HepG2 (cell line): ENCODE data around the gene SIKE1. TPM values are rescaled to one million over a fixed set of nuclear protein-coding genes. Genes with fewer than 3 reads are reported as not detected.
A peak's percentile ranks its signal among the peaks of the same experiment; 100 is the strongest.

ENCODE experiments used
- ARID2 ChIP-seq: sonication (generic); formaldehyde crosslinking; IDR thresholded peaks from 2 replicates; pipeline ENCODE4 v1.8.1; 2022; ENCODE audit warnings: mild to moderate bottlenecking, missing genetic modification reagents, borderline replicate concordance
- ATF7-NPFF ChIP-seq: sonication (generic); formaldehyde crosslinking; IDR thresholded peaks from 2 replicates; pipeline ENCODE4 v1.8.1; 2023; ENCODE audit warnings: mild to moderate bottlenecking, low read depth, missing genetic modification reagents, moderate library complexity
- CAMTA2 ChIP-seq: sonication (generic); formaldehyde crosslinking; IDR thresholded peaks from 2 replicates; pipeline ENCODE4 v1.4.0; 2020; ENCODE audit warnings: mild to moderate bottlenecking, missing genetic modification reagents, borderline replicate concordance
- CENPX ChIP-seq: sonication (generic); formaldehyde crosslinking; IDR thresholded peaks from 2 replicates; pipeline ENCODE4 v1.9.0; 2021; ENCODE audit warnings: mild to moderate bottlenecking, missing genetic modification reagents, moderate library complexity
- ETV6 ChIP-seq: sonication (generic); formaldehyde crosslinking; conservative IDR thresholded peaks from 2 replicates; pipeline ENCODE4 v1.4.0; 2020; ENCODE audit warnings: missing genetic modification reagents
- GABPB1 ChIP-seq: IDR thresholded peaks from 2 replicates; pipeline ENCODE4 v1.6.1; 2016; ENCODE audit warnings: mild to moderate bottlenecking, missing genetic modification reagents, moderate library complexity, missing compliant biosample characterization
- HDAC6 ChIP-seq: fragments of 200-600 bp; sonication (generic); IDR thresholded peaks from 2 replicates; pipeline ENCODE4 v1.7.0; 2017; ENCODE audit warnings: mild to moderate bottlenecking, antibody characterized with exemption, low read length, low read depth
- KDM4B ChIP-seq: sonication (generic); formaldehyde crosslinking; IDR thresholded peaks from 2 replicates; pipeline ENCODE4 v1.4.0; 2020; ENCODE audit warnings: missing genetic modification reagents
- KLF15 ChIP-seq: sonication (generic); formaldehyde crosslinking; IDR thresholded peaks from 2 replicates; pipeline ENCODE4 v1.8.1; 2023; ENCODE audit warnings: borderline replicate concordance, mild to moderate bottlenecking, inconsistent platforms, missing genetic modification reagents, mixed read lengths
- KMT2A ChIP-seq: sonication (generic); formaldehyde crosslinking; IDR thresholded peaks from 2 replicates; pipeline ENCODE4 v1.4.0; 2020; ENCODE audit warnings: missing genetic modification reagents
- MED13 ChIP-seq: sonication (generic); formaldehyde crosslinking; IDR thresholded peaks from 2 replicates; pipeline ENCODE4 v1.5.0; 2020; ENCODE audit warnings: missing genetic modification reagents
- MTF1 ChIP-seq: sonication (generic); formaldehyde crosslinking; IDR thresholded peaks from 2 replicates; pipeline ENCODE4 v1.5.0; 2020; ENCODE audit warnings: missing genetic modification reagents
- MYNN ChIP-seq: sonication (generic); formaldehyde crosslinking; IDR thresholded peaks from 2 replicates; pipeline ENCODE4 v1.4.0; 2020; ENCODE audit warnings: mild to moderate bottlenecking, low read depth, missing genetic modification reagents
- NFRKB ChIP-seq: fragments of 450-650 bp; IDR thresholded peaks from 2 replicates; pipeline ENCODE4 v1.6.1; 2017
- PHF8 ChIP-seq: sonication (generic); formaldehyde crosslinking; IDR thresholded peaks from 2 replicates; pipeline ENCODE4 v1.5.0; 2020; ENCODE audit warnings: missing genetic modification reagents
- POLR2A ChIP-seq, 2 experiments: IDR thresholded peaks; 2 replicates each; pipeline ENCODE4 v1.6.1; 2011; ENCODE audit warnings: low read depth in 2 of 2, low read length in 2 of 2, mild to moderate bottlenecking in 1 of 2, moderate library complexity in 1 of 2; ENCODE audit not compliant: insufficient read depth in 1 of 2
- POLR2G ChIP-seq: fragments of 200-400 bp; formaldehyde crosslinking; IDR thresholded peaks from 2 replicates; pipeline ENCODE4 v1.6.1; 2018; ENCODE audit warnings: mild to moderate bottlenecking, low read depth, low read length, moderate library complexity
- REPIN1 ChIP-seq: sonication (generic); formaldehyde crosslinking; IDR thresholded peaks from 2 replicates; pipeline ENCODE4 v1.8.0; 2022; ENCODE audit warnings: missing genetic modification reagents, low read depth, mild to moderate bottlenecking, borderline replicate concordance
- U2AF1 ChIP-seq: fragments of 200-400 bp; formaldehyde crosslinking; optimal IDR thresholded peaks from 2 replicates; pipeline ENCODE3; 2017; ENCODE audit warnings: mild to moderate bottlenecking, low read depth, low read length
- ZBTB21 ChIP-seq: sonication (generic); formaldehyde crosslinking; IDR thresholded peaks from 2 replicates; pipeline ENCODE4 v1.4.0; 2020; ENCODE audit warnings: missing genetic modification reagents
- ZNF20 ChIP-seq: sonication (generic); formaldehyde crosslinking; IDR thresholded peaks from 2 replicates; pipeline ENCODE4 v1.4.0; 2020; ENCODE audit warnings: mild to moderate bottlenecking, moderate library complexity, missing genetic modification reagents
- ZNF44 ChIP-seq: sonication (generic); formaldehyde crosslinking; IDR thresholded peaks from 2 replicates; pipeline ENCODE4 v1.5.1; 2020; ENCODE audit warnings: mild to moderate bottlenecking, missing genetic modification reagents
- ZNF510 ChIP-seq: sonication (generic); formaldehyde crosslinking; IDR thresholded peaks from 2 replicates; pipeline ENCODE4 v1.4.0; 2020; ENCODE audit warnings: low read depth, mild to moderate bottlenecking, missing genetic modification reagents
- ZNF619 ChIP-seq: sonication (generic); formaldehyde crosslinking; IDR thresholded peaks from 2 replicates; pipeline ENCODE4 v1.4.0; 2020; ENCODE audit warnings: mild to moderate bottlenecking, missing genetic modification reagents
- ZNF724P ChIP-seq: sonication (generic); formaldehyde crosslinking; IDR thresholded peaks from 2 replicates; pipeline ENCODE4 v1.8.0; 2022; ENCODE audit warnings: missing genetic modification reagents, borderline replicate concordance
- ZNF746 ChIP-seq: sonication (generic); formaldehyde crosslinking; IDR thresholded peaks from 2 replicates; pipeline ENCODE4 v1.8.0; 2022; ENCODE audit warnings: mild to moderate bottlenecking, missing genetic modification reagents
- ZNF841 ChIP-seq: sonication (generic); formaldehyde crosslinking; IDR thresholded peaks from 2 replicates; pipeline ENCODE4 v1.8.1; 2023; ENCODE audit warnings: missing genetic modification reagents, borderline replicate concordance
- polyA plus RNA-seq, 8 experiments: library from polyadenylated mRNA; depleted of rRNA in 3 of 8; stranded (reverse) in 7 of 8; unstranded in 1 of 8; fragments of >200 nt; fragmentation: Illumina TruSeq in 4 of 8; extraction: Trizol in 4 of 8; gene quantifications; 2 replicates each; pipeline versions ENCODE4 v1.2.1 to v1.2.3, GENCODE V29; 2011 to 2016; ENCODE audit warnings: low read depth in 4 of 8, missing spikeins in 1 of 8, mixed read lengths in 1 of 8; ENCODE audit not compliant: insufficient read depth in 1 of 8
- total RNA-seq, 5 experiments: library from RNA; depleted of rRNA; stranded (reverse); fragments of >200 nt; fragmentation: Illumina TruSeq; extraction: Trizol; gene quantifications; 2 replicates each; pipeline ENCODE4 v1.2.3, GENCODE V29; 2016; ENCODE audit warnings: low read depth in 1 of 5
- TF ChIP-seq, protein P1 (sequence below): sonication (generic); formaldehyde crosslinking; IDR thresholded peaks from 2 replicates; pipeline ENCODE4 v1.4.0; 2020; ENCODE audit warnings: missing genetic modification reagents
- TF ChIP-seq, protein P2 (sequence below): IDR thresholded peaks from 2 replicates; pipeline ENCODE4 v1.6.1; 2016
- TF ChIP-seq, protein P3 (sequence below): sonication (generic); formaldehyde crosslinking; IDR thresholded peaks from 2 replicates; pipeline ENCODE4 v1.5.0; 2020; ENCODE audit warnings: mild to moderate bottlenecking, missing genetic modification reagents, moderate library complexity

SIKE1 gene
- total and polyA plus RNA-seq, 2 of the 13 experiments (the other 11 are each of a cell fraction or from before 2014, with no cell fraction given) = 36.5 to 58.4 TPM

DNA sequence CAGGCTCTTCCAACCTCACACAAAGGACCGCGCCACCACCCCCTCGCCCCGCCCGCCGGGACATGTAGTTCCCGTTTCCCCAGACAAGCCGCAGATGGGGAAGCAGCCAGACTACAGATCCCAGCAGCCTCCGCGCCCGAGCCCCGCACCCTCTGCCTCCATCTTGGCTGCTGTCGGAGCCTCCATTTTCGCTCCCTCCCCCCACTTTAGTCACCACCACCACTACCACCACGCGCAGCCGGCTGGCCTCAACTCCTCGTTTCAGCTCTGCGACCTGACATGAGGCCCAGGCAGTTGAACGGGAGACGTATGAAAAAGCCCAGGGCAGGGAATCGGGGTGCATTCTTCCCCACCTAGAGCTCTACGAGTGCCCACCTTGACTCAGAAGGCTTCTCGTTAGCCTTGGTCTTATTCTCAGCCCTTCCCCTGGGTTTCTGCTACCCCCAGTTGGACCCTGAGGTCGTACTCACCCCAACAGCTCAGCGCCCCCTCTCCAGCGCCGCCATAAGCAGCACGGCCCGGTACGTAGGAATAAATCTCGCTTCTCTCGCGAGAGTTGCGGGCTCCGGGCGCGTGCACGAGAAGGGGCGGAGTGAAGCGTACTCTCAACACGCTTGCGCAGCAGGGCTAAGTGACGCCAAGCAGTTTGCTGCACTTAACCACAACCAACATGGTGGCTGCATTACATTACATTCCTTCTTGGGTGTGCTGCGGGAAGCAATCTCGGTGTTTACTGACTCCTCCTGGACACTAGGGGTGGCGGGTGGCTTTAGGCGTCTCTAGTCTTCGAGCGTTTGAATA, 22.8 kb downstream of the SIKE1 start, which contains the start of gene CSDE1 (continued):
- TF ChIP-seq ZNF841 = no peak
- TF ChIP-seq, protein P1, sequence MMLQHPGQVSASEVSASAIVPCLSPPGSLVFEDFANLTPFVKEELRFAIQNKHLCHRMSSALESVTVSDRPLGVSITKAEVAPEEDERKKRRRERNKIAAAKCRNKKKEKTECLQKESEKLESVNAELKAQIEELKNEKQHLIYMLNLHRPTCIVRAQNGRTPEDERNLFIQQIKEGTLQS (CRISPR knock-in tag) = no peak
- TF ChIP-seq ZNF746 (CRISPR knock-in tag) = peak; percentile 71; the same call in 1 of the 2 replicates
- 0 out of 2 replicates have a peak, but pooled peaks have one; percentile 12 for TF ChIP-seq ZBTB21 (CRISPR knock-in tag)
- peak; percentile 53; the same call in 1 of the 2 replicates for TF ChIP-seq ZNF619 (CRISPR knock-in tag)
- TF ChIP-seq ATF7-NPFF (CRISPR knock-in tag) = peak; percentile 41; the same call in 1 of the 2 replicates
- no peak for TF ChIP-seq ZNF510 (CRISPR knock-in tag)
- TF ChIP-seq CAMTA2 = 0 out of 2 replicates have a peak, but pooled peaks have one; percentile 72
- TF ChIP-seq GABPB1 (CRISPR knock-in tag) = peak; percentile 75
- TF ChIP-seq, protein P2, sequence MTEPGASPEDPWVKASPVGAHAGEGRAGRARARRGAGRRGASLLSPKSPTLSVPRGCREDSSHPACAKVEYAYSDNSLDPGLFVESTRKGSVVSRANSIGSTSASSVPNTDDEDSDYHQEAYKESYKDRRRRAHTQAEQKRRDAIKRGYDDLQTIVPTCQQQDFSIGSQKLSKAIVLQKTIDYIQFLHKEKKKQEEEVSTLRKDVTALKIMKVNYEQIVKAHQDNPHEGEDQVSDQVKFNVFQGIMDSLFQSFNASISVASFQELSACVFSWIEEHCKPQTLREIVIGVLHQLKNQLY (CRISPR knock-in tag) = no peak
- peak; percentile 98 for TF ChIP-seq POLR2G
- TF ChIP-seq, protein P3, sequence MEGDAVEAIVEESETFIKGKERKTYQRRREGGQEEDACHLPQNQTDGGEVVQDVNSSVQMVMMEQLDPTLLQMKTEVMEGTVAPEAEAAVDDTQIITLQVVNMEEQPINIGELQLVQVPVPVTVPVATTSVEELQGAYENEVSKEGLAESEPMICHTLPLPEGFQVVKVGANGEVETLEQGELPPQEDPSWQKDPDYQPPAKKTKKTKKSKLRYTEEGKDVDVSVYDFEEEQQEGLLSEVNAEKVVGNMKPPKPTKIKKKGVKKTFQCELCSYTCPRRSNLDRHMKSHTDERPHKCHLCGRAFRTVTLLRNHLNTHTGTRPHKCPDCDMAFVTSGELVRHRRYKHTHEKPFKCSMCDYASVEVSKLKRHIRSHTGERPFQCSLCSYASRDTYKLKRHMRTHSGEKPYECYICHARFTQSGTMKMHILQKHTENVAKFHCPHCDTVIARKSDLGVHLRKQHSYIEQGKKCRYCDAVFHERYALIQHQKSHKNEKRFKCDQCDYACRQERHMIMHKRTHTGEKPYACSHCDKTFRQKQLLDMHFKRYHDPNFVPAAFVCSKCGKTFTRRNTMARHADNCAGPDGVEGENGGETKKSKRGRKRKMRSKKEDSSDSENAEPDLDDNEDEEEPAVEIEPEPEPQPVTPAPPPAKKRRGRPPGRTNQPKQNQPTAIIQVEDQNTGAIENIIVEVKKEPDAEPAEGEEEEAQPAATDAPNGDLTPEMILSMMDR = peak; percentile 66
- no peak; the same call in 1 of the 2 replicates for TF ChIP-seq ETV6 (CRISPR knock-in tag)
- peak; percentile 85 for TF ChIP-seq PHF8 (CRISPR knock-in tag)
- TF ChIP-seq KDM4B (CRISPR knock-in tag) = no peak; the same call in 1 of the 2 replicates
- no peak for TF ChIP-seq MED13 (CRISPR knock-in tag)
- 0 out of 2 replicates have a peak, but pooled peaks have one; percentile 33 for TF ChIP-seq KMT2A (CRISPR knock-in tag)
- no peak for TF ChIP-seq CENPX (CRISPR knock-in tag)
- TF ChIP-seq ZNF44 (CRISPR knock-in tag) = no peak
- peak; percentile 85 to 97 for TF ChIP-seq POLR2A (IDR thresholded peaks at IDR 0.05; ENCODE audit: insufficient read depth in 1 of 2, low read depth in 2 of 2, low read length in 2 of 2)
- TF ChIP-seq U2AF1 = peak; percentile 94
- peak; percentile 79; the same call in 1 of the 2 replicates for TF ChIP-seq NFRKB
- TF ChIP-seq ARID2 (CRISPR knock-in tag) = no peak
- no peak; the same call in 1 of the 2 replicates for TF ChIP-seq MYNN (CRISPR knock-in tag)
- no peak for TF ChIP-seq MTF1 (CRISPR knock-in tag)
- TF ChIP-seq REPIN1 (CRISPR knock-in tag) = peak; percentile 23; the same call in 1 of the 2 replicates
- TF ChIP-seq ZNF20 (CRISPR knock-in tag) = no peak
- no peak for TF ChIP-seq HDAC6
- TF ChIP-seq ZNF724P = peak; percentile 64; the same call in 1 of the 2 replicates
- peak; percentile 37; the same call in 1 of the 2 replicates for TF ChIP-seq KLF15 (CRISPR knock-in tag)
